Psoas muscle (tissue), 8 donors: ENCODE results near the gene FLII. TPM values are rescaled to one million over a fixed set of nuclear protein-coding genes. Genes with fewer than 3 reads are reported as not detected.
A peak's percentile ranks its signal among the peaks of the same experiment; 100 is the strongest.
"Not testable (repeated sequence)": the region's sequence is repeated elsewhere in the genome, so short reads cannot be mapped to it uniquely, and the experiment has no call there.

Experiments used
- ATAC-seq, 4 donors: fragments of 200-7000 bp; cut with Tn5 transposase; one replicate each; pipeline ENCODE4 v1.9.1; 2020; ENCODE audit warnings: moderate library complexity in 3 of 4, mild to moderate bottlenecking in 2 of 4
- DNase-seq, 2 donors: peaks; one replicate each; pipeline ENCODE4 v3.0.0-alpha.2; 2020
- H3K27ac ChIP-seq: fragments of 200-600 bp; one replicate; pipeline ENCODE4 v1.8.0; 2022
- H3K27me3 ChIP-seq, 3 donors: fragments of 200-600 bp in 1 of 3; one replicate each; pipeline versions ENCODE4 v1.6.1 to v1.8.0; 2013 to 2022; ENCODE audit warnings: low read length in 2 of 3, mild to moderate bottlenecking in 2 of 3, moderate library complexity in 1 of 3; ENCODE audit not compliant: insufficient read depth in 3 of 3
- H3K36me3 ChIP-seq, 2 donors: fragments of 200-600 bp in 1 of 2; one replicate each; pipeline versions ENCODE4 v1.6.1 to v1.8.0; 2013 to 2022; ENCODE audit warnings: low read depth in 1 of 2, mild to moderate bottlenecking in 1 of 2, moderate library complexity in 1 of 2; ENCODE audit not compliant: insufficient read depth in 1 of 2
- H3K4me1 ChIP-seq: fragments of 200-600 bp; one replicate; pipeline ENCODE4 v1.8.0; 2022
- H3K4me3 ChIP-seq: fragments of 200-600 bp; one replicate; pipeline ENCODE4 v1.8.0; 2022; ENCODE audit warnings: mild to moderate bottlenecking
- H3K9me3 ChIP-seq: fragments of 200-600 bp; one replicate; pipeline ENCODE4 v1.8.0; 2022
- CTCF ChIP-seq: fragments of 200-600 bp; IDR thresholded peaks from one replicate; pipeline ENCODE4 v1.8.0; 2022; ENCODE audit warnings: antibody characterized with exemption
- WGBS, 3 donors: extraction: QIAGEN DNeasy Blood & Tissue Kit; methylation state at CpG; one replicate each; pipeline versions ENCODE4 v1.1.6 to v1.1.7; 2013; 5-methylcytosine and 5-hydroxymethylcytosine counted together
- intact Hi-C, 2 donors: fragments of 100-400 bp; cut with DNase I; formaldehyde crosslinking; loops; one replicate each; pipeline versions ENCODE4 v1.11.0 to v1.14.2; 2022
- polyA plus RNA-seq, 3 donors: library from polyadenylated mRNA; stranded (reverse); fragments of 200-250 nt; gene quantifications; one replicate each; pipeline ENCODE4 v1.2.3, GENCODE V29; 2013
- total RNA-seq, 4 donors: library from RNA; stranded (reverse); fragmentation: NEBNext Ultra II Directional in 2 of 4; extraction: Animal tissue kit (Norgen Biotek cat#: 25700) in 2 of 4; gene quantifications; one replicate each; pipeline versions ENCODE4 v1.2.1 to v1.2.4, GENCODE V29; 2021 to 2023
- donor health status: healthy with polysubstance abuse.
- donor health status: DM: no; HTN: no; CAD: no; lungs with moderate emphysema.
- donor health status: Bipolar disorder and iron deficiency.
- donor health status: healthy.
- donor health status: DM: yes; HTN: yes; CAD: no.
- donor health status: DM: no; HTN: no; CAD: no.
- donor health status: DM: no; HTN: no; CAD: no.
- donor health status: DM: yes; HTN: yes; CAD: no.

FLII gene
- total and polyA plus RNA-seq, 7 donors, result 379 to 816 (median 517) TPM

DNA sequence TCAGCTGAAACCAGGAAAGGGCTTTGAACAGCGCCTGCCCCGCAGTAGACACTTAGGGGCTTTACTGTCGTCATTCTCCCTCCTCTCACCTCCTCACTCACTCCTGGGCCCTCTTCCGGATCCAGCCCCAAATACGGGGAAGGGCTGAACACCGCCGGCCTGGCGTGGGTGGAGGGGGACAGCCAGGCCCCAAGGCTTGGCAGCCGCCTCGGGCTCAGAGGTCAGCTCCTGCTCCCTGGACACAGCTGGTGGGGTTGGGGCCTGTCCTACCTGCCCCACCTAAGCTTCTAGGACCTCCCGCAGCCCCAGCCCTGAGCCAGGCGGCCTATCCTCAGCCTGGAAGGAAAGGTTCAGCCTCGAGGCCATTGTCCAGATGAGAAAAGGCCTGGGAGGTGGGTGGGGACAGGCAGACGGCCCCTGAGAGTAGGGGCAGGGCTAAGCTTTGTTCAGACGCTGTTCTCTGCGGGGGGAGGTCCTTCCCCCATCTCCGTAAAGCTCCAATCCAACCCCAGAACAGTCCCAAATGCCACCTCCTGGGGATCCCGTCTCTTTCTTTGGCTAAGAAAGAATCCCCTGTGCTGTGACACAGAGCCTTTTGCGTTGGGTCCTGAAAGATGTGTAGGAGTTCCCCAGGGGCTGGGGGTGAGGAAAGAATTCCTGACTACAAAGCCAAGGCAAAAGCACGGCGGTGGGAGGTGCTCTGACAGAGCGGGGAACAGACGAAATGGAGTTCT lies 34.0 kb downstream of the FLII start:
- TF ChIP-seq CTCF, result no peak
- WGBS, 3 donors, result 46 to 52% (median 49%) methylated on average over 20 to 23 of the region's 23 CpGs
- Histone ChIP-seq H3K27me3 (no peaks in the 10 kb centered on the region), H3K4me3 (peak overlapping the region; percentile 65), H3K4me1 (peaks cover 11% of the 10 kb centered on the region), H3K27ac (peak overlapping the region; percentile 65), H3K36me3 (no peaks in the 10 kb centered on the region), H3K9me3 (no peaks in the 10 kb centered on the region)
- peak in 1 of 2 donors; percentile 53 for DNase-seq
- ATAC-seq, result peak in 2 of 4 donors; percentile 5 to 29
- intact Hi-C loops, result loop anchor here in 1 of 2 donors (5.0 kb wide), 1 partner anchor 88 kb away; the partner anchor contains the start of gene TOP3A

GRCh38 chr17:18224053-18224386 lies 34.5 kb downstream of the FLII start:
- intact Hi-C loops, result no loop called here
- no peak for DNase-seq
- H3K4me1 ChIP-seq, result peaks cover 11% of the 10 kb centered on the region

DNA sequence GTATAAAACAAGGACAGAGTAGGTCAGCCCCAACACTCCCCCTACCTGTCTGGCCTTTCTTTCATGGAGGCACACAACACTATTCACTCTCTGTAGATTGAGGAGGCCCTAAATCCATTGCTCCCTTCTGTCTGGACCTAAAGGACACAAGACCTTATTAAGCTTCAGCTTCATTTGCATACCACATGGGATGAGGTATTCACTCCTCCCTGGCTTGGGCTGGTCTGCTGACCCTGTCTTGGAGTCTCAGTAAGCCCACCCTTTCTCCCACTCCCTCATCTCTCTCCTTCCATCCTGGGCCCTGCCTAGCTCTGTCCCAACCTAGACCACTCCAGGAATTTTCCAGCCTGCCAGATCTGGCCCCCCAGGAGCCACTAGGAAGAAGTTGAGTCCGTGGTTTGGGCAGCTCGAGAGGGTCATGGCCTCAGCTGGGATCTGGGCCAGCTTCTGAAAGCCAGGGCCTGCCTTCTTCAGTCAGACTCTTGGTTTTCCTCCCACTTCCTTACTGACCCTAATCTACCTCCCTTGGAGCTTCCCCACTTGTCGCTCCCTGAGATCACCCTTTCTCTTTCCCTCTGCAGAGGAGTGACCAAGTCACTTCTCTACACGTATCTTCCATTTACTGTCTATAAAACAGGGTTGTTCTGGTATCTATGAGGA lies 39.7 kb downstream of the FLII start:
- no peak for TF ChIP-seq CTCF
- Histone ChIP-seq H3K36me3 (no peaks in the 10 kb centered on the region), H3K9me3 (no peaks in the 10 kb centered on the region), H3K4me3 (no peak overlapping the region), H3K4me1 (peaks cover 6% of the 10 kb centered on the region), H3K27ac (no peak overlapping the region), H3K27me3 (no peaks in the 10 kb centered on the region)
- ATAC-seq (peak in 2 of 4 donors; percentile 3 to 21), DNase-seq (peak in 1 of 2 donors; percentile 69)
- intact Hi-C loops, result loop anchor here (5.0 to 10.0 kb wide), 2 partner anchors 74 to 77 kb away; no protein-coding TSS in a partner anchor
- WGBS, 3 donors, result 42 to 61% (median 52%) methylated on average over 4 of the region's 4 CpGs

More at GRCh38 chr17:18224053-18224386, 34.5 kb downstream of the FLII start:
- no peak for TF ChIP-seq CTCF
- Histone ChIP-seq H3K27ac (peak overlapping the region; percentile 65), H3K27me3 (no peaks in the 10 kb centered on the region), H3K9me3 (no peaks in the 10 kb centered on the region), H3K36me3 (no peaks in the 10 kb centered on the region), H3K4me3 (no peak overlapping the region)
- WGBS, 3 donors, result 90 to 96% (median 92%) methylated on average over 4 of the region's 4 CpGs
- no peak for ATAC-seq

DNA sequence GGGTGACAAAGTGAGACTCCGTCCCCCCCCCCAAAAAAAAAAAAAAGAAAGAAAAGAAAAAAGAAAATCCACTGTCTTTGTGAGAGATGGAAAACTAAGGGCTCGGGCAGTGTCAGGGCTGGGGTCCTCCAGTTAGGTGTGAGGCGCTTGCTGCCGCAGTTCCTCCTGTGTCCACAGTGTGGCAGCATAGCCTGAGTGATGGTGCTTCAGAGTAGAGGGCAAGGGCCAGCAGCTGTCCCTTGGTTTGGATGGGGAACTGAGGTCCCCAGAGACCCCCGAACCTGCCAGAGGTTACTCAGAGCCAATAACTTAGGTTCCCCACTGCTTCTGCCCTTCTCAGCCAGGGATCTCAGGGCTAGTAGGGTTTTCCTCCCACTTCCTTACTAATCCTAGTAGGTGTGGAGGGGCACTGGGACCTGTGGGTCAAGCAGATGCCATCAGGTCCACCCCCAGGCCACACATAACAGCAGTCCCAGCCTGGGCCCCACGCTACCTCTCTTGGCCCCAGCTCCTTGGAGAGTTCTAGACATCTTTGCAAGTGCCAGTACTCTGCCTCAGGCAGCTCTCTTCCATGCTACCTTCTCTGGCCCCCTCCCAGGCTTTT lies 41.0 kb downstream of the FLII start:
- DNase-seq, result peak; percentile 77 to 89

DNA sequence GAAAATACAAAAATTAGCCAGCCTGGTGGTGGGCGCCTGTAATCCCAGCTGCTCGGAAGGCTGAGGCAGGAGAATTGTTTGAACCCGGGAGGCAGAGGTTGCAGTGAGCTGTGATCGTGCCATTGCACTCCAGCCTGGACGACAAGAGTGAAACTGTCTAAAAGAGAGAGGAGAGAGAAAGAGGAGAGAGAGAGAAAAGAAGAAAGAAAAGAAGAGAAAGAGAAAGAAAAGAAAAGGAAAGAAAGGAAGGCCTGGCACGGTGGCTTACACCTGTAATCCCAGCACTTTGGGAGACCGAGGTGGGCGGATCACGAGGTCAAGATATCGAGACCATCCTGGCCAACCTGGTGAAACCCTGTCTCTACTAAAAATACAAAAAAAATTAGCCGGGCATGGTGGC lies 41.6 kb downstream of the FLII start:
- H3K27me3 ChIP-seq, ATAC-seq, H3K27ac ChIP-seq, DNase-seq, H3K4me1 ChIP-seq, H3K9me3 ChIP-seq, H3K36me3 ChIP-seq, H3K4me3 ChIP-seq: not testable (repeated sequence)
- WGBS, 3 donors, result 56 to 70% (median 59%) methylated on average over 11 of the region's 11 CpGs
- intact Hi-C loops, result loop anchor here (5.0 to 10.0 kb wide), 2 partner anchors 72 to 75 kb away; no protein-coding TSS in a partner anchor

More for the DNA sequence above, 41.0 kb downstream of the FLII start:
- TF ChIP-seq CTCF, result peak; percentile 93
- H3K9me3 ChIP-seq, result no peaks in the 10 kb centered on the region
- no peaks in the 10 kb centered on the region for H3K27me3 ChIP-seq
- no peaks in the 10 kb centered on the region for H3K36me3 ChIP-seq
- 7 to 16% (median 12%) methylated on average over 5 to 6 of the region's 6 CpGs for WGBS, 3 donors
- H3K4me1 ChIP-seq, result peaks cover 6% of the 10 kb centered on the region
- intact Hi-C loops, result loop anchor here (5.0 to 10.0 kb wide), 2 partner anchors 73 to 75 kb away; no protein-coding TSS in a partner anchor
- peak; percentile 91 to 94 (median 92) for ATAC-seq
- H3K4me3 ChIP-seq, result no peak overlapping the region
- no peak overlapping the region for H3K27ac ChIP-seq
